WTC11 (cell line): ENCODE results near the gene CD200R1. TPM values are rescaled to one million over a fixed set of nuclear protein-coding genes. Genes with fewer than 3 reads are reported as not detected.
"Not testable (repeated sequence)": the region's sequence is repeated elsewhere in the genome, so short reads cannot be mapped to it uniquely, and the experiment has no call there.

ENCODE experiments used
- ATAC-seq: fragments of 200-7000 bp; cut with Tn5 transposase; 2 replicates; pipeline ENCODE4 v1.10.0; 2021; ENCODE audit warnings: mild to moderate bottlenecking, moderate library complexity
- CTCF ChIA-PET: fragments of 300-600 bp; sonication (Branson Sonifier 250); formaldehyde crosslinking; loops from one replicate; lab custom pipeline; 2021; ENCODE audit warnings: antibody characterized with exemption; lab: Charles Lee
- POLR2A ChIA-PET: fragments of 350-600 bp; sonication (Branson Sonifier 250); formaldehyde crosslinking; loops from one replicate; lab custom pipeline; 2021; ENCODE audit warnings: antibody characterized with exemption; lab: Charles Lee
- DNase-seq: peaks from one replicate; pipeline ENCODE4 v3.0.0; 2021; ENCODE audit warnings: low spot score
- H3K27ac Mint-ChIP-seq: 2 replicates; pipeline ENCODE4 v1.8.0; 2021; ENCODE audit warnings: mixed read lengths
- H3K27me3 Mint-ChIP-seq: 2 replicates; pipeline ENCODE4 v1.8.0; 2021; ENCODE audit warnings: low read depth, mild to moderate bottlenecking, moderate library complexity, mixed read lengths
- H3K36me3 Mint-ChIP-seq: 2 replicates; pipeline ENCODE4 v1.8.0; 2021; ENCODE audit warnings: mixed read lengths
- H3K4me1 Mint-ChIP-seq: 2 replicates; pipeline ENCODE4 v1.8.0; 2022; ENCODE audit warnings: mixed read lengths
- H3K4me3 Mint-ChIP-seq: 2 replicates; pipeline ENCODE4 v1.8.0; 2021; ENCODE audit warnings: mild to moderate bottlenecking, moderate library complexity, mixed read lengths
- H3K9me3 Mint-ChIP-seq: 2 replicates; pipeline ENCODE4 v1.8.0; 2021; ENCODE audit warnings: mixed read lengths
- ARID4B ChIP-seq: sonication (generic); formaldehyde crosslinking; IDR thresholded peaks from 2 replicates; pipeline ENCODE4 v1.8.0; 2023; ENCODE audit warnings: missing genetic modification reagents, mild to moderate bottlenecking, borderline replicate concordance
- ATF3 ChIP-seq: sonication (generic); formaldehyde crosslinking; conservative IDR thresholded peaks from 2 replicates; pipeline ENCODE4 v1.8.1; 2022; ENCODE audit warnings: mild to moderate bottlenecking, missing genetic modification reagents
- CBFB ChIP-seq: sonication (generic); formaldehyde crosslinking; IDR thresholded peaks from 2 replicates; pipeline ENCODE4 v1.8.1; 2022; ENCODE audit warnings: mild to moderate bottlenecking, low read depth, missing genetic modification reagents
- CREM ChIP-seq: sonication (generic); formaldehyde crosslinking; IDR thresholded peaks from 2 replicates; pipeline ENCODE4 v1.8.1; 2022; ENCODE audit warnings: mild to moderate bottlenecking, missing genetic modification reagents, moderate library complexity
- E2F1 ChIP-seq: sonication (generic); formaldehyde crosslinking; IDR thresholded peaks from 2 replicates; pipeline ENCODE4 v1.8.0; 2022; ENCODE audit warnings: mild to moderate bottlenecking, missing genetic modification reagents
- E2F4 ChIP-seq: sonication (generic); formaldehyde crosslinking; IDR thresholded peaks from 2 replicates; pipeline ENCODE4 v1.8.1; 2022; ENCODE audit warnings: low read depth, mild to moderate bottlenecking, moderate library complexity, missing genetic modification reagents, borderline replicate concordance
- ELF4 ChIP-seq: sonication (generic); formaldehyde crosslinking; IDR thresholded peaks from 2 replicates; pipeline ENCODE4 v1.8.1; 2022; ENCODE audit warnings: low read depth, mild to moderate bottlenecking, moderate library complexity, missing genetic modification reagents
- ESRRA ChIP-seq: sonication (generic); formaldehyde crosslinking; IDR thresholded peaks from 2 replicates; pipeline ENCODE4 v1.8.1; 2022; ENCODE audit warnings: mild to moderate bottlenecking, missing genetic modification reagents, borderline replicate concordance
- FOXK1 ChIP-seq: sonication (generic); formaldehyde crosslinking; IDR thresholded peaks from 2 replicates; pipeline ENCODE4 v1.8.0; 2022; ENCODE audit warnings: mild to moderate bottlenecking, moderate library complexity, missing genetic modification reagents
- NFATC4 ChIP-seq: fragments of 250-450 bp; sonication (Bioruptor Pico); IDR thresholded peaks from 2 replicates; pipeline ENCODE4 v1.9.0; 2021; ENCODE audit warnings: mild to moderate bottlenecking
- SMAD4 ChIP-seq: sonication (generic); formaldehyde crosslinking; IDR thresholded peaks from 2 replicates; pipeline ENCODE4 v1.8.0; 2022; ENCODE audit warnings: mild to moderate bottlenecking, missing genetic modification reagents
- STAT6 ChIP-seq: sonication (generic); formaldehyde crosslinking; conservative IDR thresholded peaks from 2 replicates; pipeline ENCODE4 v1.8.1; 2023; ENCODE audit warnings: mild to moderate bottlenecking, low read depth, missing genetic modification reagents, moderate library complexity
- TEAD1 ChIP-seq: sonication (generic); formaldehyde crosslinking; IDR thresholded peaks from 2 replicates; pipeline ENCODE4 v1.8.0; 2022; ENCODE audit warnings: mild to moderate bottlenecking, missing genetic modification reagents
- ZNF219 ChIP-seq: sonication (generic); formaldehyde crosslinking; IDR thresholded peaks from 2 replicates; pipeline ENCODE4 v1.8.0; 2023; ENCODE audit warnings: missing genetic modification reagents, mild to moderate bottlenecking, borderline replicate concordance
- ZNF232 ChIP-seq: sonication (generic); formaldehyde crosslinking; IDR thresholded peaks from 2 replicates; pipeline ENCODE4 v1.8.0; 2022; ENCODE audit warnings: mild to moderate bottlenecking, missing genetic modification reagents
- ZSCAN18 ChIP-seq: fragments of 250-450 bp; sonication (Bioruptor Pico); IDR thresholded peaks from 2 replicates; pipeline ENCODE4 v2.1.2; 2022; ENCODE audit warnings: mild to moderate bottlenecking, moderate library complexity
- total RNA-seq: library from RNA; stranded (reverse); gene quantifications from 3 replicates; pipeline ENCODE4 v1.2.3, GENCODE V29; 2021

Gene CD200R1
- total RNA-seq, 1 experiment from 2014 or later, result not detected

GRCh38 chr3:112925560-112925959 lies 49.3 kb downstream of the CD200R1 start:
- no peak for DNase-seq
- Mint-ChIP-seq H3K27ac (no peak overlapping the region), H3K9me3 (no peaks in the 10 kb centered on the region), H3K4me1 (0 out of 2 replicates have a peak, but pooled peaks cover 6% of the 10 kb centered on the region), H3K36me3 (no peaks in the 10 kb centered on the region), H3K4me3 (no peak overlapping the region), H3K27me3 (no peaks in the 10 kb centered on the region)
- TF ChIP-seq ZSCAN18 (CRISPR knock-in tag), result no peak
- no peak for TF ChIP-seq CREM
- TF ChIP-seq TEAD1, result no peak
- TF ChIP-seq ZNF219 (CRISPR knock-in tag), result no peak
- TF ChIP-seq STAT6, result no peak
- no peak for TF ChIP-seq SMAD4
- no peak for TF ChIP-seq ESRRA (CRISPR knock-in tag)
- no peak for TF ChIP-seq E2F1 (CRISPR knock-in tag)
- no peak for TF ChIP-seq NFATC4 (CRISPR knock-in tag)
- no peak for TF ChIP-seq E2F4 (CRISPR knock-in tag)
- no peak for TF ChIP-seq ATF3 (CRISPR knock-in tag)
- no peak for TF ChIP-seq ARID4B
- no peak for TF ChIP-seq FOXK1 (CRISPR knock-in tag)
- TF ChIP-seq ZNF232 (CRISPR knock-in tag), result no peak
- no peak for TF ChIP-seq ELF4
- TF ChIP-seq CBFB (CRISPR knock-in tag), result no peak
- no peak for ATAC-seq
- POLR2A ChIA-PET, result no interaction called here
- CTCF ChIA-PET, result no interaction called here

- DNase-seq, H3K4me3 Mint-ChIP-seq, H3K27me3 Mint-ChIP-seq, ATAC-seq, POLR2A ChIA-PET, CTCF ChIA-PET, H3K4me1 Mint-ChIP-seq, H3K27ac Mint-ChIP-seq: not testable (repeated sequence)
- H3K36me3 Mint-ChIP-seq, result peaks cover 14% of the 10 kb centered on the region
- H3K9me3 Mint-ChIP-seq, result peaks cover 42% of the 10 kb centered on the region
Observed at GRCh38 chr3:112919541-112919940, 55.4 kb downstream of the CD200R1 start.
